Loucy (cell line): Measurements from ENCODE around the gene KIF2B.

ENCODE experiments used
- CTCF ChIP-seq: fragments of 200-600 bp; sonication (generic); conservative IDR thresholded peaks from 2 replicates; pipeline ENCODE4 v1.5.1; 2014; ENCODE audit warnings: mild to moderate bottlenecking, antibody characterized with exemption, low read length
- EZH2phosphoT487 ChIP-seq: fragments of 200-600 bp; IDR thresholded peaks from 2 replicates; pipeline ENCODE4 v1.6.1; 2018; ENCODE audit warnings: antibody characterized with exemption, mild to moderate bottlenecking, moderate library complexity, borderline replicate concordance

- TF ChIP-seq CTCF, result no peak
- TF ChIP-seq EZH2phosphoT487, result no peak
These were observed 3.8 kb upstream of the KIF2B start for GRCh38 chr17:53818929-53819328.
